WTC11 (cell line): ENCODE data around the gene NEFH. TPM values are rescaled to one million over a fixed set of nuclear protein-coding genes. Genes with fewer than 3 reads are reported as not detected.

Experiments
- ATAC-seq: fragments of 200-7000 bp; cut with Tn5 transposase; 2 replicates; pipeline ENCODE4 v1.10.0; 2021; ENCODE audit warnings: mild to moderate bottlenecking, moderate library complexity
- CTCF ChIA-PET: fragments of 300-600 bp; sonication (Branson Sonifier 250); formaldehyde crosslinking; loops from one replicate; lab custom pipeline; 2021; ENCODE audit warnings: antibody characterized with exemption; lab: Charles Lee
- POLR2A ChIA-PET: fragments of 350-600 bp; sonication (Branson Sonifier 250); formaldehyde crosslinking; loops from one replicate; lab custom pipeline; 2021; ENCODE audit warnings: antibody characterized with exemption; lab: Charles Lee
- DNase-seq: peaks from one replicate; pipeline ENCODE4 v3.0.0; 2021; ENCODE audit warnings: low spot score
- H3K27ac Mint-ChIP-seq: 2 replicates; pipeline ENCODE4 v1.8.0; 2021; ENCODE audit warnings: mixed read lengths
- H3K27me3 Mint-ChIP-seq: 2 replicates; pipeline ENCODE4 v1.8.0; 2021; ENCODE audit warnings: low read depth, mild to moderate bottlenecking, moderate library complexity, mixed read lengths
- H3K36me3 Mint-ChIP-seq: 2 replicates; pipeline ENCODE4 v1.8.0; 2021; ENCODE audit warnings: mixed read lengths
- H3K4me1 Mint-ChIP-seq: 2 replicates; pipeline ENCODE4 v1.8.0; 2022; ENCODE audit warnings: mixed read lengths
- H3K4me3 Mint-ChIP-seq: 2 replicates; pipeline ENCODE4 v1.8.0; 2021; ENCODE audit warnings: mild to moderate bottlenecking, moderate library complexity, mixed read lengths
- H3K9me3 Mint-ChIP-seq: 2 replicates; pipeline ENCODE4 v1.8.0; 2021; ENCODE audit warnings: mixed read lengths
- ARID4B ChIP-seq: sonication (generic); formaldehyde crosslinking; IDR thresholded peaks from 2 replicates; pipeline ENCODE4 v1.8.0; 2023; ENCODE audit warnings: missing genetic modification reagents, mild to moderate bottlenecking, borderline replicate concordance
- ATF1 ChIP-seq: sonication (generic); formaldehyde crosslinking; IDR thresholded peaks from 2 replicates; pipeline ENCODE4 v1.8.1; 2023; ENCODE audit warnings: mild to moderate bottlenecking, moderate library complexity, missing genetic modification reagents
- ATF6 ChIP-seq: sonication (generic); formaldehyde crosslinking; IDR thresholded peaks from 2 replicates; pipeline ENCODE4 v1.8.1; 2023; ENCODE audit warnings: mild to moderate bottlenecking, missing genetic modification reagents
- CBFB ChIP-seq: sonication (generic); formaldehyde crosslinking; IDR thresholded peaks from 2 replicates; pipeline ENCODE4 v1.8.1; 2022; ENCODE audit warnings: mild to moderate bottlenecking, low read depth, missing genetic modification reagents
- CREB1 ChIP-seq: sonication (generic); formaldehyde crosslinking; IDR thresholded peaks from 2 replicates; pipeline ENCODE4 v1.8.0; 2023; ENCODE audit warnings: mild to moderate bottlenecking, missing genetic modification reagents
- ESRRA ChIP-seq: sonication (generic); formaldehyde crosslinking; IDR thresholded peaks from 2 replicates; pipeline ENCODE4 v1.8.1; 2022; ENCODE audit warnings: mild to moderate bottlenecking, missing genetic modification reagents, borderline replicate concordance
- GRHL2 ChIP-seq: fragments of 250-450 bp; sonication (Bioruptor Pico); IDR thresholded peaks from 2 replicates; pipeline ENCODE4 v1.8.0; 2022; ENCODE audit warnings: mild to moderate bottlenecking, moderate library complexity; ENCODE audit not compliant: insufficient replicate concordance, severe bottlenecking
- GTF2I ChIP-seq: fragments of 250-450 bp; sonication (Bioruptor Pico); conservative IDR thresholded peaks from 2 replicates; pipeline ENCODE4 v1.4.0; 2021; ENCODE audit warnings: mild to moderate bottlenecking
- HMGA2 ChIP-seq: fragments of 250-450 bp; sonication (Bioruptor Pico); IDR thresholded peaks from 2 replicates; pipeline ENCODE4 v1.4.0; 2021; ENCODE audit warnings: mild to moderate bottlenecking, moderate library complexity
- MYBL2 ChIP-seq: sonication (generic); formaldehyde crosslinking; IDR thresholded peaks from 2 replicates; pipeline ENCODE4 v1.8.1; 2023; ENCODE audit warnings: mild to moderate bottlenecking, moderate library complexity, missing genetic modification reagents
- NR2C2 ChIP-seq: sonication (generic); formaldehyde crosslinking; IDR thresholded peaks from 2 replicates; pipeline ENCODE4 v1.8.0; 2022; ENCODE audit warnings: mild to moderate bottlenecking, missing genetic modification reagents
- OVOL2 ChIP-seq: fragments of 250-450 bp; sonication (Bioruptor Pico); IDR thresholded peaks from 2 replicates; pipeline ENCODE4 v1.9.0; 2021; ENCODE audit warnings: mild to moderate bottlenecking, borderline replicate concordance
- PRRX2 ChIP-seq: fragments of 250-450 bp; sonication (Bioruptor Pico); IDR thresholded peaks from 2 replicates; pipeline ENCODE4 v1.8.0; 2021; ENCODE audit warnings: mild to moderate bottlenecking
- RORB ChIP-seq: fragments of 250-450 bp; sonication (Bioruptor Pico); IDR thresholded peaks from 2 replicates; pipeline ENCODE4 v1.9.0; 2021; ENCODE audit warnings: mild to moderate bottlenecking
- SOX15 ChIP-seq: fragments of 250-450 bp; sonication (Bioruptor Pico); IDR thresholded peaks from 2 replicates; pipeline ENCODE4 v1.9.0; 2021; ENCODE audit warnings: mild to moderate bottlenecking
- TEAD4 ChIP-seq: sonication (generic); formaldehyde crosslinking; IDR thresholded peaks from 2 replicates; pipeline ENCODE4 v1.8.0; 2022; ENCODE audit warnings: mild to moderate bottlenecking, missing genetic modification reagents
- TP53 ChIP-seq: sonication (generic); formaldehyde crosslinking; IDR thresholded peaks from 2 replicates; pipeline ENCODE4 v1.8.1; 2023; ENCODE audit warnings: mild to moderate bottlenecking, missing genetic modification reagents
- ZMAT4 ChIP-seq: fragments of 250-450 bp; sonication (Bioruptor Pico); IDR thresholded peaks from 2 replicates; pipeline ENCODE4 v1.9.0; 2021; ENCODE audit warnings: mild to moderate bottlenecking
- ZNF317 ChIP-seq: sonication (generic); formaldehyde crosslinking; IDR thresholded peaks from 2 replicates; pipeline ENCODE4 v1.8.1; 2023; ENCODE audit warnings: low read depth, mild to moderate bottlenecking, moderate library complexity, missing genetic modification reagents, borderline replicate concordance
- ZNF671 ChIP-seq: fragments of 250-450 bp; sonication (Bioruptor Pico); IDR thresholded peaks from 2 replicates; pipeline ENCODE4 v1.8.0; 2021; ENCODE audit warnings: mild to moderate bottlenecking
- total RNA-seq: library from RNA; stranded (reverse); gene quantifications from 3 replicates; pipeline ENCODE4 v1.2.3, GENCODE V29; 2021
- TF ChIP-seq, protein P1 (sequence below): sonication (generic); formaldehyde crosslinking; IDR thresholded peaks from 2 replicates; pipeline ENCODE4 v1.8.1; 2022; ENCODE audit warnings: mild to moderate bottlenecking, moderate library complexity, missing genetic modification reagents

The NEFH gene
- total RNA-seq, 1 experiment from 2014 or later: 2.6 TPM

DNA sequence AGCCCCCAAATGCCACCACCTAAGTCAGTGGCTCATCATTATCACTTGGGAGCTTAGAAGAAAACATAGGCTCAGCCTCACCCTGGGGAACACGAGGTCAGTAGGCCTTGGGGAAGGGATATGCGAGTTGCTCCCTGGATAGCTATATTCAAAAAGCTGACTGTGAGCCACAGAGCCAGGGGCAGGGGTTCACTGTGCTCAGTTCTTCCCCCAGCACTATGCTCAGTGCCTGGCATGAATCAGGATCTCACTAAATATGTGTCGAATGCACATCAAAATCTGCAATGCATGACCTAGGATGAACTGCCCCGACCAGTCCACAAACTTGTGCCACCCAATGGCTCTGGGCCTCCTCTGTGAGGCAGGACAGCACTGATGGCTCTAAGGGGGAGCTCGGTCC, 38.4 kb downstream of the NEFH start:
- Mint-ChIP-seq H3K27me3 (no peaks in the 10 kb centered on the region), H3K36me3 (peaks cover 50% of the 10 kb centered on the region), H3K27ac (no peak overlapping the region), H3K4me1 (no peaks in the 10 kb centered on the region), H3K4me3 (no peak overlapping the region), H3K9me3 (no peaks in the 10 kb centered on the region)
- no peak for DNase-seq
- CTCF ChIA-PET: no interaction called here
- ATAC-seq: no peak
- TF ChIP-seq, protein P1, sequence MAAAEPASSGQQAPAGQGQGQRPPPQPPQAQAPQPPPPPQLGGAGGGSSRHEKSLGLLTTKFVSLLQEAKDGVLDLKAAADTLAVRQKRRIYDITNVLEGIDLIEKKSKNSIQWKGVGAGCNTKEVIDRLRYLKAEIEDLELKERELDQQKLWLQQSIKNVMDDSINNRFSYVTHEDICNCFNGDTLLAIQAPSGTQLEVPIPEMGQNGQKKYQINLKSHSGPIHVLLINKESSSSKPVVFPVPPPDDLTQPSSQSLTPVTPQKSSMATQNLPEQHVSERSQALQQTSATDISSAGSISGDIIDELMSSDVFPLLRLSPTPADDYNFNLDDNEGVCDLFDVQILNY (CRISPR knock-in tag): no peak
- TF ChIP-seq CREB1 (CRISPR knock-in tag) (no peak), ZNF671 (CRISPR knock-in tag) (no peak), ATF6 (CRISPR knock-in tag) (no peak), MYBL2 (CRISPR knock-in tag) (no peak), PRRX2 (CRISPR knock-in tag) (no peak), HMGA2 (CRISPR knock-in tag) (no peak)
- POLR2A ChIA-PET: interaction anchor here (0.6 kb wide), 1 partner anchor 36 kb away, joined by 8 read pairs; no protein-coding TSS in a partner anchor

- no peak for TF ChIP-seq ZNF317 (CRISPR knock-in tag)
- TF ChIP-seq, all 79 proteins: peak for 0
- H3K4me1 Mint-ChIP-seq: no peaks in the 10 kb centered on the region
- DNase-seq (no peak), ATAC-seq (no peak)
- POLR2A ChIA-PET: no interaction called here
- H3K36me3 Mint-ChIP-seq: peaks cover 61% of the 10 kb centered on the region
- no peaks in the 10 kb centered on the region for H3K27me3 Mint-ChIP-seq
- CTCF ChIA-PET: no interaction called here
- no peak overlapping the region for H3K27ac Mint-ChIP-seq
- no peaks in the 10 kb centered on the region for H3K9me3 Mint-ChIP-seq
- no peak overlapping the region for H3K4me3 Mint-ChIP-seq
These were observed 40.0 kb downstream of the NEFH start for GRCh38 chr22:29519996-29520395.

- Mint-ChIP-seq H3K36me3 (peaks cover 61% of the 10 kb centered on the region), H3K27me3 (no peaks in the 10 kb centered on the region), H3K4me3 (no peak overlapping the region), H3K4me1 (no peaks in the 10 kb centered on the region), H3K9me3 (no peaks in the 10 kb centered on the region), H3K27ac (peak overlapping the region; percentile 90; the same call in 1 of the 2 replicates)
- DNase-seq (no peak), ATAC-seq (no peak)
- CTCF ChIA-PET: interaction anchor here (0.6 kb wide), 1 partner anchor 68 kb away, joined by 4 read pairs; no protein-coding TSS in a partner anchor
- TF ChIP-seq GTF2I (no peak), TP53 (no peak)
- POLR2A ChIA-PET: no interaction called here
These were observed 40.8 kb downstream of the NEFH start for GRCh38 chr22:29520851-29521250.

DNA sequence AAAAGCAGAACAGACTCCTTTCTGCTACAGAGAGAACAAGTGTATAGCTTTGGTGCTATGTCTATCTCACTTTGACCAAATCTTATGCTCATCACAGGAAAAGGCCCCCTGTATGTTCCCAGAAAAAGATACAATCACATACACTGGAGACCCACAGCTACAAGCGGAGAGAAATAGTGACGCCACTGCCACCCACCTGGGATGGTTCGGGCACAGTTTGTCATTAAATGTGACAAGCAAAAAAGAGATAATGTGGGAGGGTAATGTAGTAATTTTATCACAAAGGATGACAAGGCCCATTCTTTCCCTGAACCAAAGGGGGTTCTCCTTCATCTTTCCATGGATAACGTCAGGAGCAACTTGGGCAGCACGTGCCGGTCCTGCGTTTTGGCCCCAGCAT, 41.5 kb downstream of the NEFH start:
- no peak for ATAC-seq
- CTCF ChIA-PET: no interaction called here
- POLR2A ChIA-PET: no interaction called here
- no peaks in the 10 kb centered on the region for H3K9me3 Mint-ChIP-seq
- no peak for DNase-seq
- H3K36me3 Mint-ChIP-seq: peaks cover 61% of the 10 kb centered on the region
- no peaks in the 10 kb centered on the region for H3K4me1 Mint-ChIP-seq
- no peak overlapping the region for H3K4me3 Mint-ChIP-seq
- H3K27ac Mint-ChIP-seq: no peak overlapping the region
- H3K27me3 Mint-ChIP-seq: no peaks in the 10 kb centered on the region
- TF ChIP-seq ARID4B (CRISPR knock-in tag): no peak
- TF ChIP-seq CBFB (CRISPR knock-in tag): no peak
- TF ChIP-seq RORB (CRISPR knock-in tag): no peak
- TF ChIP-seq ZMAT4 (CRISPR knock-in tag): no peak
- no peak for TF ChIP-seq OVOL2
- no peak for TF ChIP-seq NR2C2
- no peak for TF ChIP-seq ATF1
- no peak for TF ChIP-seq ESRRA (CRISPR knock-in tag)
- TF ChIP-seq, protein P1 (CRISPR knock-in tag): no peak
- no peak for TF ChIP-seq SOX15 (CRISPR knock-in tag)
- no peak for TF ChIP-seq HMGA2 (CRISPR knock-in tag)
- TF ChIP-seq GRHL2 (CRISPR knock-in tag): no peak
- TF ChIP-seq TEAD4 (CRISPR knock-in tag): no peak
